A172 (cell line): ENCODE results near the gene RARA. TPM values are rescaled to one million over a fixed set of nuclear protein-coding genes. Genes with fewer than 3 reads are reported as not detected.

Experiments
- DNase-seq: peaks from one replicate; pipeline ENCODE4 v3.0.0-alpha.2; 2015; ENCODE audit warnings: low spot score
- total RNA-seq: library from RNA; depleted of rRNA; stranded (reverse); fragments of >200 nt; shearing (Covaris generic); gene quantifications from 2 replicates; pipeline ENCODE4 v1.2.3, GENCODE V29; 2014

The RARA gene
- total RNA-seq, 1 experiment from 2014 or later, result 33.2 TPM

DNA sequence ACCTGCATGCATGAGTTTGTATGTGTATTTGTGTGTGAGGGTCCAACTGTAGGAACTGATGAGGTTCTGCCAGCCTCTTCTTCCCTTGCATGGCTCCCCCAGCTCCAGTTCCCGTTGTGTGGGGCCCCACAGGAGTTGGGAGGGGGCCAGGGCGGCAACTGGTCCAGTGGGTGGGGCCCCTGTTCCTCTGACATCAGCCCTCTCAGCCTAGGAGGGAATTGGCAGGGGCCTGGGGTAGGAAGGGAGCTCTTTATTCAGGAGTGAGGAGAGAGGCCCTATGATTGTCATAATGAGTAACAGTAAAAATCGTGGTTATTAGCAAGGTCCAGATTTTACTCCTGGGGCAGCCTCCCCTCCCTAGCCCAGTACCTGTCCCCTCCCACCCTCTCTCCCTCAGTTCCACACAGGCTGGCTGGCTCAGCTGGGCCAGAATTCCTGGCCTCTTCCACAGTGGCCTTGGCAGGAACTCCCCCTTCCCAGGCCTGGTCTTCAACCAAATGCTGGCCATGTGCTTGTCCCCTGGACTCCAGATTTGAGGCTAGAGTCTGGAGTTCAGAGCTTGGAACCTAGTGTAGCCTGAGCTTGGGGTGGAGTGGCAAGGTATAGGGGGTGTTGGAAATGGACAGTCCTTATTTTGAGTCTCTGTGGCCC lies 18.9 kb downstream of the RARA start:
- DNase-seq, result no peak

DNA sequence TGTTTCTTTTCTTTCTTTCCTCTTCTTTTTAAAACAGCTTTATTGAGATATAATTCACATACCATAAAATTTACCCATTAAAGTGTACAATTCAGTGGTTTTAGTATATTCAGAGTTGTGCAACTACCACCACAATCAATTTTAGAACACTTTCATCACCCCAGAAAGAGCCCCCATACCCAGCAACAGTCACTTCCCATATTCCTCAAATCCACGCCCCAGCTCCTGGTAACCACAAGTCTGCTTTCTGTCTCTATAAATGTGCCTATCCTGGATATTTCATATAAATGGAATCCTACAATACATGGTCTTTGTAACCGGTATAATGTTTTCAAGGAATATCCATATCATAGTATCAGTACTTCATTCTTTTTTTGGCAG lies 19.4 kb downstream of the RARA start:
- DNase-seq, result no peak

DNA sequence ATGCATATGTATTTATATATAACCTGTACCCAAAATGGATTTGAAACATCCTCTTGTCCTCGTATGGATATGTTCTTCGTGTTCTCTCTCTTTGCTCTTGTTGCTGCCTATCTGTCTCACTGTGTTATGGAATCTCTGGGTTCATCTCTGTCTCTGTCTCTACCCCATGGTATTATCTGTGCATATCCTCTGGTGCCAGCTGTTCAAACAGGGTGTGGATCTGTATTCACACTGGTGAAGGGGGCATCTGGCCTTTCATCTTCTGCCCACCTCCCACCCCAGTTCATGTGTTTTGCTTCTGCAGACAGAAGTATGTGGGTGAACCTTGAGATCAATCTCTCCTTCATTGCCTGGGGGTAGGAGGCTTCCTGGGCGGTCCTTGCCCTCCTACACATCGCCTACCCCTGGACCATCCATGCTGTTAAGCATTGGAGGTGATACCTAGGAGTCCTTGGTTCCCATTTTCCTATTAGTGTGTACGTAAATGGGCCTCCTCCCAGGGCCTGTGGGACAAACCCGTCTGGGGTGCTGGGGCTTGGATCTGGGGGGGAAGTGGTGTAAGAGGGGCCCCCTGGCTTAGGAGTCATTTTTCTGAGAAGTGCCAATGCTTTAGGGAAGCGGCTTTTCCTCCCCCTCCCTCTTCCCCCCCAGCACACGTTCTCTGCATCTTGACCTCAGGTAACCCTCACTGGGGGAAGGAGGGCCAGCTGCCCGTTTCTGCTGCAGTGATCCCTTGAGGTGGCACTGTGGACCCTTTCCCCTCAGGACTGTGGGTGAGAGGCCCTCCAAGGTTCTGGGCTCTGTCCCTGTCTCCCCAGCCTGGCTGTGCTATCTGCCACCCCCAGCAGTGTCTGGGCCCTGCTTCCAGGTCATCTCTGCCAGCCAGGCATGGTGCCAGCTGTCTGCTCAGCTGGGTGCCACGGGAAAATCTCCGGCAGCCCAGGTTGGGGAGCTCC lies 21.1 kb downstream of the RARA start:
- peak; percentile 47 for DNase-seq

DNA sequence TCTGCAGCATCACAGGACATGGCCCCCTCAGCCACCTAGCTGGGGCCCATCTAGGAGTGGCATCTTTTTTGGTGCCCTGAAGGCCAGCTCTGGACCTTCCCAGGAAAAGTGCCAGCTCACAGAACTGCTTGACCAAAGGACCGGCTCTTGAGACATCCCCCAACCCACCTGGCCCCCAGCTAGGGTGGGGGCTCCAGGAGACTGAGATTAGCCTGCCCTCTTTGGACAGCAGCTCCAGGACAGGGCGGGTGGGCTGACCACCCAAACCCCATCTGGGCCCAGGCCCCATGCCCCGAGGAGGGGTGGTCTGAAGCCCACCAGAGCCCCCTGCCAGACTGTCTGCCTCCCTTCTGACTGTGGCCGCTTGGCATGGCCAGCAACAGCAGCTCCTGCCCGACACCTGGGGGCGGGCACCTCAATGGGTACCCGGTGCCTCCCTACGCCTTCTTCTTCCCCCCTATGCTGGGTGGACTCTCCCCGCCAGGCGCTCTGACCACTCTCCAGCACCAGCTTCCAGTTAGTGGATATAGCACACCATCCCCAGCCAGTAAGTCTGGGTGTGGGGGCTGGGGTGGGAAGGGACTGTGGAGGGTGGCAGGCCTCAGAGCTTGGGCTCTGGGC lies 22.0 kb downstream of the RARA start:
- DNase-seq, result no peak

DNA sequence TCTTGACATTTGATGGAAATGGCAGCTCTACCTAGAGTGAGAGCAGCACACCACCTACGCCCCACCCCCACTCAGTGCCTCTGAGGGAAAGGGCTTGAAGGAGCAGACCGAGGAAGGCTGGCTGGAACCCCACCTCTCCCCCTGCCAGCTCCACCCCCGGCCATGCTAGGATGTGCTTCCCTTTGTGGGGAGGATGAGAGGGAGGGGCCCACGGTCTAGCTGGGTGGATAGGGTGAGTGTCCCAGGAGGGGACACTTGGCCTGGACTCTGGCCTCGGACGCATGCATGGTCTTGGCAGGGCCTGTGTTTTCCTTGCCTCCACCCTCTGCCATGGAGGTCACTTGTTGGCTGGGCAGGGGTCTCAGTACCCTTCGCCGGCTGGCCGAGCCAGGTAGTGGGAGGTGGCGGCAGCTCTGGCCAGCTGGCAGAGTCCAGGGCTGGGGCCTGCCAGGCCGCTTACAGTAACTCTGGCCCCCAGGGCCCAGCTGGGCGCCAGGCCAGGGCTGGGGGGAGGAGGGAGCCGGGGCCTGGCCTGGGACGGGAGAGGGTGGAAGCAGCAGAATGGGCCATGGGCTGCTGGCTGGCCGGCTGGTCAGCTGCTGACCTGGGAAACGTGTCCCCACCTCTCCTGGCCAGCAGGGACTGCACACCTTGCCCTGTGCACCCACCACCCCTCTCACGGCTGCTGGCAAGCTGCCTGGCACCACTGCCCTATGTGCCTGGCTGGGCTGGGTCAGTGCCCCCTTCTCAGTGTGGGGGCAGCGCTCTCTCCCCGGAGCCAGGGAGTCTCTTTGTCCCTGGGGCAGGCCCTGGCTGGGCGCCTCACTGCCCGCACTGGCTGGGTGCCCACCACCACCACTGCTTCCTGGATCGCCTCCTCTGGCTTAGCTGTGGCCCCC lies 23.0 kb downstream of the RARA start:
- peak; percentile 85 for DNase-seq

DNA sequence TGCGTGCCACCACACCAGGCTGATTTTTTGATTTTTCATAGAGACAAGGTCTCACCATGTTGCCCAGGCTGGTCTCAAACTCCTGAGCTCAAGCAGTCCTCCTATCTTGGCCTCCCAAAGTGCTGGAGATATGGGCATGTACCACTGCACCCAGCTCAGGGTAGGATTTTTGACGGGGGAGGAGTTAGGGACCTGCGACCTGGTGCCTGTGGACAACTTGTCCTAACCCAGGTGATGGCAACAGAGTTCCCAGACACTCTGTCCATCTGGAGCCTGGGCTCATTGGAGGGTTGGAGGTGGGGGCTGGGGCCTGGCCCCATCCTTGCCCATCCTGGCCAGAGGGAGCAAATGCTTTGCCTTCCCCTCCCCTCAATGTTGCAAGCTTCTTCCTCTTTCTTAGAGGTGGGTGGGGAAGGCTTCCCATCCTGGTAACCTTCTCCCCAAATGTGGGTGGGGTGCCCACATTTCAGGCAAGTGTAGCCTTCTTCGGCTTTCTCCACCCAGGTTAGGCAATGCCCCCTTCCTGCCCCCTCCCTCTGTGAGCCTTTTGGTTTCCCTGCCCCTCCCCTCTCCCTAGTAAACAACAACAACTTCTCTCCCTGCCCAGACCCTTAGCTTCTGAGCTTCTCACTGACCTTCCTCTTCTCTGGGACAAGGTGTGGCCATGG lies 24.9 kb downstream of the RARA start:
- DNase-seq, result no peak

DNA sequence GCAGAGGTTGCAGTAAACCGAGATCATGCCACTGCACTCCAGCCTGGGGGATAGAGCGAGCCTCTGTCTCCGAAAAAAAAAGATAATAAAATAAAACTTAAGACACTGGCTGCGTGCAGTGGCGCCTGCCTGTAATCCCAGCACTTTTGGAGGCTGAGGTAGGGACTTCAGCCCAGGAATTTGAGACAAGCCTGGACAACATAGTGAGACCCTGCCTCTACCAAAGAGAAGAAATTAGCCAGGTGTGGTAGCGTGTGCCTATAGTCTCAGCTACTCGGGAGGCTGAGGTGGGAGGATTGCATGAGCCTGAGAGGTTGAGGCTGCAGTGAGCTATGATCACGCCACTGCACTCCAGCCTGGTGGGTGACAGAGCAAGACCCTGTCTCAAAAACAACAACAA lies 26.6 kb downstream of the RARA start:
- DNase-seq, result no peak

DNA sequence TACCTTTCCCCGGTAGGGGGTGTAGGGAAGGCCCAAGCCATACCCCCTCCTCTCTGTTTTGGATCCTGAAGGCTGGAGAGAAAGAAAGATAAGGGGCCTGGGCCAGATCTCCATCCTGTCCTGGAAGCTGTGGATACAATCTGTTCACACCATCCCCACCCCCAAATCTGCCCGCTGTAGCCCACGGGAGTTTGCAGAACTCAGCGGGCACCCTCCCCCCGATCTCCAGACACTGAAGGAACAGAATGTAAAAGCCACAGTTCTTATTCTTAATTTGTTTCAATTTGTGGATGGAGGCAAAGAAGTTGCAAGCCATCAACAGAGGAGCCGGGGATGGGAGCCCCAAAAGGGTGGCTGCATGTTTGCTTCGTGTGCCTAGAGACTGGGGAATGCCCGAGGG lies 28.4 kb downstream of the RARA start:
- DNase-seq, result no peak

- DNase-seq, result no peak
Observed at GRCh38 chr17:40338058-40338457, 29.1 kb downstream of the RARA start.

- no peak for DNase-seq
Observed at GRCh38 chr17:40338941-40339649, 30.1 kb downstream of the RARA start.

DNA sequence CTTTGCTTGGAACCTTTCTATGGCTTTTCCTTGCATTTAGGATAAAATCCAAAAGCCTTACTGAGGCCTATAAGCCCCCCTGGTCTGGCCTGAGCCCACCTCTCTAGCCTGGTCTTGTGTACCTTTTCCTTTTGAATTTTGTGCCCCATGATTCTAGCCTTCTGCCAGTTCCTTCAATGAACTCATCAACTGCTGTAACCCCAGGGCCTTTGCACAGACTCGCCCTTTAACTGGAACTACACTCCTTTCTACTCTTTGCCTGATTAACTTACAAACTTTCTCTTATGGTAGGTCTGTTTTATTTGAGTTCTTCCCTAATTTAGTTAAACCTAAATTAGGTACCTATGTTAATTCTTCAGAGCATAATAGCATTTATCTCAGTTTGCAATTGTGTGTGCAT lies 31.3 kb downstream of the RARA start:
- DNase-seq, result no peak

DNA sequence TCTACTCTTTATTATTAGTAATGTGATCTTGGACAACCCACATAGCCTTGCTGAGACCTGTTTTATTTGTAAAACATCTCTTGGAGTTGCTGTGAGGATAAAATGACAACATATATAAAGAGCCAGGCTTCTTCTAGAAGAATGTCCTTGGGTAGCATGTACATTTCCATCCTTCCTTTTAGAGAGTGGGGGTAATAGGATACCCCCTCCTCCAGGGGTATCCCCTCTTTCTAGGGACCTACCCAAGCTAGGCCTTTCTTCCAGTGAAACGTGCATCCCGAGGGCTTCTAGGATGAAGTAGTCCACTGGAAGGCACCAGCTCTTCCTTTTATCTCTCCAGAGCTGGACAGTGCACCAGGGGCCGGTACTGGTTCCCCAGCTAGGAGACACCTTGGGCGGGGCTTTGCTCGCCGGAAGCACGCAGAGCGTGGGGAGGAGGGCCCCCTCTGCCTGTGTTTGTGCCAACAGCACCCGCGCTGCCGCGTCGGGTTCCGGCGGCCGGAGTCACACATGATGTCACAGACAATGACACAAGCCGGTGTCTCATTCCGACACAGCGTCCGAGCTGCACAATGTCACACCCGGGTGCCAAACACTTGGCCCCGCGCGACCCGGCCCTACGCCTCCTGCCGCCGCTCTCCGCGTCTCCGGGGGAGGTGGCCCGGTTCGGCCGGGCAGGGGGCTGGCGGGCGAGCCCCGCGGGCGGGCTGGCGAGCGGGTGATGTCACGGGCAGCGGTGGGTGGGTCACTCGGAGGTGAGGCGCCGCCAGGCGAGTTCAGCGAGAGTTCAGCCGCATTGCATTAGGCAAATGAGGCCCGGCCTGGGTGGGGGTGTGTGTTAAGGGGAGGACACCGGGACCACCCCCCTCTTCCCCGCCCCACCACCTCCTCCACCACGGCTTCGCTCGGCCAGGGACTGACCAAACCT lies 32.2 kb downstream of the RARA start:
- DNase-seq, result no peak

DNA sequence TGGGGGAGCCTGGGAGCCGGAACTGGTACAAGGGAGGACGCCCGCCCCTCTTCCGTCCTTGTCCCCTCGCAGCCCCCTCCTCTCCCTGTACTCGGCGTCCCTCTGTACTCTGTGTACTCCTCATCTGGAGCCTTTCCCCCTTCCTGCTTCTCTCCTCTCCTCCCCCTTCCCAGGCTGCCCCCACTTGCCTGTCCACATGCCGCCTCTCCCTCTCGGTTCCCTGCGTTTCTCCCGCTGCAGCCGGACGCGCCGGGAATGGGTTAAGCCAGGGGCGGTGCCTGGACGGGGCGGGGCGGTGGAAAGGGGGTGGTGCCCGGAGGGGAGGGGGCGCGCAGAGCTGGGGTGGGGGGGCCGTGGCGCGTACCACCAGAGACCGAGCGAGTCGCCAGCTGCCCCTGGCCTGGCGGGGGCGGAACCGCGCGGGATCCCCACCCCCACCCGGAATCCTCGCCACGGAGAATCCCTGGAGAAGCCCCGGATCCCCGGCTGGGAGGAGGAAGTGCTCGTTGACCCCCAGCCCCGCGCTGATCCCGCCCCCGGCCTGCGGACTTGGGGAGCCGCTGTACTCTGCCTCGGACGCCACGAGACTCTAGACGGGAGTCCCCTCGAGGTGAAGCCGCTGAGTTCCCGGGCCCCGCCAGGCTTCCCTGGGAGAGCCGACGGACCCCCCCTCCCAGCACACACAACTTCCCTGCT lies 33.0 kb downstream of the RARA start:
- DNase-seq, result no peak

DNA sequence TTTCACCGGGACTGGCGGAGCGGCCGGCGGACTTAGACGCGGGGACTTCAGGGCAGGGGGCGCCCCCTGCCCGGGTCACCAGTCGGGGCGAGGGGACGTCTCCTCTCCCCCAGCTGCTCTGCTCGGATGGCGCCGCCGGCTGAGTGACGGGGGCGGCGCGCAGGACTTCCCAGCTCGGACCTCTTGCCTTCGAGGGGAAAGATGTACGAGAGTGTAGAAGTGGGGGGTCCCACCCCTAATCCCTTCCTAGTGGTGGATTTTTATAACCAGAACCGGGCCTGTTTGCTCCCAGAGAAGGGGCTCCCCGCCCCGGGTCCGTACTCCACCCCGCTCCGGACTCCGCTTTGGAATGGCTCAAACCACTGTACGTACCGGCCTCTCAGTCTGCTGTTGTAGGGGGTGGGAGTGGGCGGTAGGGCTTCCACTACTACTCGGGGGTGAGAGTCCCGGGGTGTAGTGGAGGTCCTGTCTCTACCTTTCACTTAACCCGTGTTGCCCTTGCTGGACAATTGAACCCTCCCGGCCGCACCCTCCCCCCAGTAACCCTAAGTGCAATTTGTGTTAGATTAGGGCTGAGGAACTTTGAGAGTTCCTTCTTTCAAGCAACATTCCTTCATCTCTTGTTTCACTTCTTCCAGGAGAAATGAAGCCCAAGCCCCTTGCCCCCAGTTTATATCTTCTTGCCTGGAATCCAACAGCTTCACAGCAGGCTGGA lies 33.7 kb downstream of the RARA start:
- no peak for DNase-seq

- no peak for DNase-seq
Observed at GRCh38 chr17:40343219-40344119, 34.5 kb downstream of the RARA start.

- DNase-seq, result no peak
Observed at GRCh38 chr17:40344421-40345160, 35.6 kb downstream of the RARA start.
